HG02798 (cell line): ENCODE data around the gene UPP1.

ENCODE experiments used
- ATAC-seq: cut with Tn5 transposase; IDR thresholded peaks from one replicate; pipeline ENCODE4 v1.9.1; 2021; ENCODE audit warnings: mild to moderate bottlenecking; ENCODE audit not compliant: unreplicated experiment, poor library complexity

UPP1 gene

GRCh38 chr7:48084727-48085432, 4.2 kb upstream of the UPP1 start:
- ATAC-seq, result peak; percentile 64

DNA sequence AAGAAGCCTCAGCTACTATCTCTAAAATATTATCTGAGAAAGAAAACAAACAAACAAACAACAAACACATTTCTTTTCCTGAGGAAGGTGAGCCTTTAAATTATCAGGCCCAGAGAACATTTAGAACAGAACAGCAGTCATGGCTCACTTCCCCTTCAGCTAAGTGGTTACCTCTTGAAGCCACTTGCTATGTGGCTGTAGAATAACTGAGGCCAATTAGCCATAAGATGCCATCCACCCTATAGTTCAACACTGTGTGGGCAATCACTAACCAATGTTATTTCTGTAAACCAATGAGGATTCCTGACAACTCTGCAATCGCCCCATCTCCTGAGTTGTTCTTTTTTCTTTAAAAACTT, 3.7 kb upstream of the UPP1 start:
- no peak for ATAC-seq

- ATAC-seq, result no peak
These were observed 3.1 kb upstream of the UPP1 start for GRCh38 chr7:48085942-48086341.

DNA sequence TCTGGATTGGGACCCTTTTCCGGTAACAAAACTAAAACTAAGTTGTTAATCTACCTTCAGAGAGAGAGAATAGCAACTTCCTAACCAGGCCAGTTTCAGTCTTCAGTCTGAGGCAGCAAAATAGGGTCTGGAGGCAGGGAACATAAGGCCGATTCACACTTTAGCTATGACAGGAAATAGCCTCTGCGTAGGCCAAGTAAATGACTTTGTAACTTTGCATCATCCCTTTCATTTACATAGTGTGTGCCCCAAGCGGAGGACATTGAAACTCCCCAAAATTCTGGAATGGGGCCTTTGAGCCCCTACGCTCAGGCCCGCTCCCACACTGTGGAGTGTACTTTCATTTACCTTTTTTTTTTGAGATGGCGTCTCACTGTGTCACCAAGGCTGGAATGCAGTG, 1.7 kb upstream of the UPP1 start:
- ATAC-seq, result peak; percentile 11

DNA sequence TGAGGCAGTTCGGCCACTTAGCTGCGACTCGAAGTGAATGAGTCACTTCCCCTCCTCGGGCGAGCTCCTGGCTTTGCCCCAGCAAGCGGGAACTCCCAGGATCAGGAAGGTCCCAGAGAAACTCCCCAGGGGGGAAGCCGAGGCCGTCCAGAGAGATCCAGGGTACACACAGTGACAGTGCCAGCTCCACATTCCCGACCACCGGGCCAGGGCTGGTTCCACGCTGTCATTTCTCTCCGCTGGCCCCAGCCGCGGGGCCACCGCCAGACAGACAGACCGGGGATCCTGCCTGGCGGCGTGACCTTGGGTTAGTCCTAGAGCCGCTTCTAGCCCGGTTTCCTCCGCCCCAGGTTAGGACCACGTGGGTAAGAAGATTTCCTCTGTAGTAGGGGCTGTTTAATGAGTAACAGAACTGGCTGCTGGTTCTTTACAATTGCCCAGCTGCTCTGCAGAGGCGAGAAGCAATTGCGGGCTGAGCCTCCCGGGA, 463 bp upstream of the UPP1 start:
- ATAC-seq, result peak; percentile 68

GRCh38 chr7:48090095-48090805, 1.2 kb downstream of the UPP1 start:
- no peak for ATAC-seq

DNA sequence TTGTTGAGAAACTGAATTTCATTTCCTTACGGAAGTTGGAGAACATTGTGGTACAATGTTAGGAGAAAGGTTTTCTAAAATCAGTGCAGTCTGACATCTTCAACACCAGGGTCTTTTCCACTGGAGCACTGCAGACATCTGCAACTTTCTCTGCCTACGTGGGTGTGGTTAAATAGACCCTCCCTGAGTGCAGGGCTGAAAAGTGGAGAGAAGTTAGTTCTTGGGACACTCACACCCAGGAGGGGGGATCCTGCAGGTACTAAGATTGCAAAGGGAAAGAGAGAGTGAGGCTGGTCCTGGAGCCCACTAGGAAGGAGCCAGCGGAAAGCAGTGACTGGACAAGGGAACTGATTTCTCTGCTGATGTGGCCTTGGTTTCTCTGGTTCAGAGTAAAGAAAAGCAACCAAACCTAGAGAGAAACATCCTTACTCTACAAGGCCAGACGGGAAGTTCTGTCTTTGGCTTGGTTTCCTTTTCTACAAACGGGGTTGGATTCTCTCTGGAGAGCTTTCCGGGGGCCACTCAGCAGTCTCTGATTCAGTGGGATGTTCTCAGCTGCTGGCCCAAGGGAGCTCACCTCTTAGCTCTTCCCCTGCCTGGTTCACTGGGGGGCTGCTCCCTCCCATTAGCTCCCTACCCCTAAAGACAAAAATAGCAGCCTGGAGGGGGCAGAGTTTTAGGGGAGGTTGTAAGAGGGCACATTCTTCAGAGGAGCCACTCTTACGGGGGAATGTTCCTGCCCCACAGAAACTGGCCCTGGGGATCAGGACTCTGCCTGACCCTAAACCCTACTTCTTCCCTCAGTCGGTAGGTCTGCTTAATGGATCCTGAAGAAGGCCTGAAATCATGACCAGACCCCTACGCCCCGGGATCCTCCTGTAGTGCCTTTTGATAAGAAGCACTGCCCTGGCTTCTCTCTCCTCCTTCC, 2.7 kb downstream of the UPP1 start:
- ATAC-seq, result no peak

DNA sequence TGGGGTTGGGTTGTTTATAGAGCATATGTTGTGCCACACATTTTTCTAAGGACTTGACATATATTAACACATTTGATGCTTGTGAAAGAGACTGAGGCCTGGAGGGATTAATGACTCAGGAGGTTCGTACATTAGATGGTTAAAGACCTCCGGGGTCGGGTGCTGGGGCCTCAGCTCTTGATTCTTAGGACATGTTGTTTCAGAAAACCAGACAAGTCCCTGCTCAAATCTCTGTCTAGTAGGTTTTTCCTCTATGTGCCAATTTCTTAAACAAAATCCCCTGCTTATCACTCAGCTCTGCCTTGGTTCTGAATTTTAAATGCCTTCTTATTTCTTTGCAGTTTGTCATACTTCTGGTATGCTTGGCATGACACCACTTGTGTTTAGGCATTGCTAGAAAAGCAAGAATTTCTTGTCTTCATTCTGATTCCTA, 5.8 kb downstream of the UPP1 start:
- ATAC-seq, result no peak

- no peak for ATAC-seq
These were observed 7.2 kb downstream of the UPP1 start for GRCh38 chr7:48096273-48096672.

- no peak for ATAC-seq
These were observed 8.6 kb downstream of the UPP1 start for GRCh38 chr7:48097521-48098231.

DNA sequence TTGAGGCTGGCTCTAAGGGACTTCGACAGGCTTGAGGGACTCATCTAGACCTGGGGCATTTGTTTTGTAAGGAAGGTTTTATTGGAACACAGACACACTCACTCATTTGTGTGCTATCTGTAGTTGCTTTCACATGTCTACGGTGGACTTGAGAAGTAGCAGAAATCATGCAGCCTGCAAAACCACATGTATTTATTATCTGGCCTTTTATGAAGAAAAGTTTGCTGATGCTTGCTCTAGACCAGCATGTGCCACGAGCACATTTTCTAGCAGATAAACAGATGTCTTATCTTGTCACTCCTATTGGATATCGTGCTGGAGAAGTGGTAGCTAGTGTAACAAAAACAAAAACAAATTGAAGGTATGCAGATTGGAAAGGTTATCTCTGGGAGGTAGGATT, 9.8 kb downstream of the UPP1 start:
- no peak for ATAC-seq

DNA sequence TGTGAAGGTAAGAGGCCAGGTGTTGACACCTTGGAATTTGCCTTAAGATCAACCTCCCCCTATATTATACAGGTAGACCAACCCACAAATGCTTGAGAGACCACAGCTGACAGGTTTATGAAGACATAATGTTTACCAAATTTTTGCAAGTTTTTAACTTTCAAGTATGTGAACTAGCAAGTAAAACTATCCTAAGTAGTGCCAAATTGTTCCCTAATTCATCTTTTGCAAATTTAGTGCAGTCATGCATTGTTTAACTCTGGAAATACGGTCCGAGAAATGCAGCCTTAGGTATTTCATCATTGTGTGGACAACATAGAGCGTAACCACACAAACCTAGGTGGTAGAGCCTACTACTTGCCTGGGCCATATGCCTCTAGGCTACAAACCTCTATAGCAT, 10.7 kb downstream of the UPP1 start:
- no peak for ATAC-seq

- no peak for ATAC-seq
These were observed 12.3 kb downstream of the UPP1 start for GRCh38 chr7:48101352-48101751.

- ATAC-seq, result no peak
These were observed 12.9 kb downstream of the UPP1 start for GRCh38 chr7:48101968-48102367.

DNA sequence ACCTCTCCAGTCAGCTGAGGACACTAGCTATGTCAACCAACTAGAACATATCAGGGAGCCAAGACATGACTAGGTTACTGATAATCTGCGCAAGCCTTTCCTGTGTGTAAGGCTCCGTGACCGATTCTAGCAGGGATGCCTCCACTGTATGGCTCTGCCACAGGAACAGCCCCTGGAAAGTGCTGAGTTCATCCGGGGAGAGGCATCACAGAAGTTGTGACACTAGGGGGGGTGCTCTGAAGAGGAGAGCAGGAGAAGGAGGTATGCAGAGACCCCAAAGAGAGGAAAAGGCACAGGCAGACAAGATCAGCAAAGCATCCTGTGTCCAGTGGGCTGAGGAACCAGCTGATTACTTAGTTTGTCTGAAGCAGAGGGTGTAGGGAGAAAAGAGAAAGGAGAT, 13.5 kb downstream of the UPP1 start:
- no peak for ATAC-seq

GRCh38 chr7:48105045-48105444, 16.0 kb downstream of the UPP1 start:
- ATAC-seq, result no peak

DNA sequence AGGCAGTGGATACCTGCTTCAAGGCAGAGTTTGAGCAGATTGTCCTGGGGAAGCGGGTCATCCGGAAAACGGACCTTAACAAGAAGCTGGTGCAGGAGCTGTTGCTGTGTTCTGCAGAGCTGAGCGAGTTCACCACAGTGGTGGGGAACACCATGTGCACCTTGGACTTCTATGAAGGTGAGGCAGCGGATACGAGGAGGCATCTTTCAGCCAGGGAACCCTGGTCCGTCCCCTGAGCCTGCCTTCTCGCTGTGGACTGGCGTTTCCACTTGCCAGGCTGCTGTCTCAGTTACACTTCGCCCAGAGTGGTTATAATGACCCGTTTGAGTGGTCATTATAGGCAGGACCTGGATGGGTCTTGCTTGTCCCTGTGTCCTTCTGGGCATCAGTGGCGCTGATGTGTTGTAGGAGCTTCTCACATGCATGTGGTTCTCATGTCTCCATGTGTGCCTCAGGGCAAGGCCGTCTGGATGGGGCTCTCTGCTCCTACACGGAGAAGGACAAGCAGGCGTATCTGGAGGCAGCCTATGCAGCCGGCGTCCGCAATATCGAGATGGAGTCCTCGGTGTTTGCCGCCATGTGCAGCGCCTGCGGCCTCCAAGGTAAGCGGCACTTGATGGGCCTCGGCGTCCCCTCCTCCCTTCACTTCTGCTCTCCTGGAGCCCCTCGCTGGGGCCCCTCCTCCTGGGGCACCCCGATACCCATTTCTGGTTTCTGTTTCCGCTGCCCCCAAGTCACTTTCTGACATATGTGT, 18.0 kb downstream of the UPP1 start:
- ATAC-seq, result no peak

GRCh38 chr7:48107926-48108472, 18.9 kb downstream of the UPP1 start:
- no peak for ATAC-seq
